ENCODE results near the gene UBE2E2. TPM values are rescaled to one million over a fixed set of nuclear protein-coding genes. Genes with fewer than 3 reads are reported as not detected.
A peak's percentile ranks its signal among the peaks of the same experiment; 100 is the strongest.

Gene UBE2E2
- polyA plus RNA-seq, 3 donors: 43.0 to 56.8 (median 53.0) TPM

- no peak for DNase-seq (ENCODE audit: extremely low read depth in 1 of 11, low read depth in 9 of 11, low spot score in 4 of 11)
Measured at GRCh38 chr3:23444386-23444785, 241.3 kb downstream of the UBE2E2 start.

- no peak for DNase-seq (ENCODE audit: extremely low read depth in 1 of 11, low read depth in 9 of 11, low spot score in 4 of 11)
Measured at GRCh38 chr3:23446301-23446700, 243.2 kb downstream of the UBE2E2 start.

GRCh38 chr3:23448998-23449537 lies 245.9 kb downstream of the UBE2E2 start:
- no peak for DNase-seq (ENCODE audit: extremely low read depth in 1 of 11, low read depth in 9 of 11, low spot score in 4 of 11)

GRCh38 chr3:23450051-23450450 lies 246.9 kb downstream of the UBE2E2 start:
- no peak for DNase-seq (ENCODE audit: extremely low read depth in 1 of 11, low read depth in 9 of 11, low spot score in 4 of 11)

- no peak for DNase-seq (ENCODE audit: extremely low read depth in 1 of 11, low read depth in 9 of 11, low spot score in 4 of 11)
Measured at GRCh38 chr3:23450806-23451205, 247.7 kb downstream of the UBE2E2 start.

- no peak for DNase-seq (ENCODE audit: extremely low read depth in 1 of 11, low read depth in 9 of 11, low spot score in 4 of 11)
Measured at GRCh38 chr3:23452408-23452807, 249.3 kb downstream of the UBE2E2 start.

- no peak for DNase-seq (ENCODE audit: extremely low read depth in 1 of 11, low read depth in 9 of 11, low spot score in 4 of 11)
Measured at GRCh38 chr3:23455084-23455483, 252.0 kb downstream of the UBE2E2 start.

GRCh38 chr3:23455775-23456174 lies 252.6 kb downstream of the UBE2E2 start:
- no peak for DNase-seq (ENCODE audit: extremely low read depth in 1 of 11, low read depth in 9 of 11, low spot score in 4 of 11)

GRCh38 chr3:23457697-23458096 lies 254.6 kb downstream of the UBE2E2 start:
- DNase-seq (ENCODE audit: extremely low read depth in 1 of 11, low read depth in 9 of 11, low spot score in 4 of 11): no peak

- no peak for DNase-seq (ENCODE audit: extremely low read depth in 1 of 11, low read depth in 9 of 11, low spot score in 4 of 11)
Measured at GRCh38 chr3:23459465-23459864, 256.3 kb downstream of the UBE2E2 start.

- DNase-seq (ENCODE audit: extremely low read depth in 1 of 11, low read depth in 9 of 11, low spot score in 4 of 11): no peak
Measured at GRCh38 chr3:23459889-23460546, 256.9 kb downstream of the UBE2E2 start.

- DNase-seq (ENCODE audit: extremely low read depth in 1 of 11, low read depth in 9 of 11, low spot score in 4 of 11): no peak
Measured at GRCh38 chr3:23461069-23461468, 257.9 kb downstream of the UBE2E2 start.

- DNase-seq (ENCODE audit: extremely low read depth in 1 of 11, low read depth in 9 of 11, low spot score in 4 of 11): no peak
Measured at GRCh38 chr3:23463791-23464190, 260.7 kb downstream of the UBE2E2 start.

- DNase-seq (ENCODE audit: extremely low read depth in 1 of 11, low read depth in 9 of 11, low spot score in 4 of 11): no peak
Measured at GRCh38 chr3:23465569-23465968, 262.4 kb downstream of the UBE2E2 start.

- DNase-seq (ENCODE audit: extremely low read depth in 1 of 11, low read depth in 9 of 11, low spot score in 4 of 11): no peak
Measured at GRCh38 chr3:23468203-23468602, 265.1 kb downstream of the UBE2E2 start.

GRCh38 chr3:23474580-23475357 lies 271.6 kb downstream of the UBE2E2 start:
- no peak for DNase-seq (ENCODE audit: extremely low read depth in 1 of 11, low read depth in 9 of 11, low spot score in 4 of 11)

GRCh38 chr3:23475446-23475845 lies 272.3 kb downstream of the UBE2E2 start:
- DNase-seq (ENCODE audit: extremely low read depth in 1 of 11, low read depth in 9 of 11, low spot score in 4 of 11): peak in 5 of 11 donors; percentile 11 to 31 (median 18)

- no peak for DNase-seq (ENCODE audit: extremely low read depth in 1 of 11, low read depth in 9 of 11, low spot score in 4 of 11)
Measured at GRCh38 chr3:23479026-23479425, 275.9 kb downstream of the UBE2E2 start.

GRCh38 chr3:23479615-23480328 lies 276.6 kb downstream of the UBE2E2 start:
- DNase-seq (ENCODE audit: extremely low read depth in 1 of 11, low read depth in 9 of 11, low spot score in 4 of 11): no peak

GRCh38 chr3:23480329-23480714 lies 277.2 kb downstream of the UBE2E2 start:
- no peak for DNase-seq (ENCODE audit: extremely low read depth in 1 of 11, low read depth in 9 of 11, low spot score in 4 of 11)

All from renal cortex interstitium (tissue), 11 donors.